Measurements from ENCODE around the gene SPTSSB. TPM values are rescaled to one million over a fixed set of nuclear protein-coding genes. Genes with fewer than 3 reads are reported as not detected.

SPTSSB gene
- total and polyA plus RNA-seq, 3 donors from 2014 or later: 0.42 TPM; not detected in 2

DNA sequence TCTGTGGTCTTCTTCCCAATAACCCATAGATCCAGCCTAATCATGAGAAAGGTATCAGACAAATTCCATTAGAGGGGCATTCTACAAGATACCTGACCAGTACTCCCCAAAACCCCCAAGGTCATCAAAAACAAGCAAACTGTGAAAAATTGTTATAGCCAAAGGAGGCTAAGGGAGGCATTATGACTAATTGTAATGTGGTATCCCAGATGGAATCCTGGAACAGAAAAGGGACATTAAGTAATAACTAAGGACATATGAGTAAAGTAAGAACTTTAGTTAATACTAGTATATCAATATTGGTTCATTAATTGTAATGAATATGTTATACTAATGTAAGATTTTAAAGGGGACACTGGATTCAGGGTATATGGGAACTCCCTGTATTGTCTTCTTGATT, 20.4 kb downstream of the SPTSSB start:
- Histone ChIP-seq H3K36me3 (ENCODE audit: low read depth, missing control alignments) (no peaks in the 10 kb centered on the region), H3K4me3 (no peak overlapping the region), H3K4me1 (no peaks in the 10 kb centered on the region), H3K9me3 (no peaks in the 10 kb centered on the region), H3K27me3 (no peaks in the 10 kb centered on the region), H3K27ac (no peak overlapping the region)
- TF ChIP-seq, protein P1, sequence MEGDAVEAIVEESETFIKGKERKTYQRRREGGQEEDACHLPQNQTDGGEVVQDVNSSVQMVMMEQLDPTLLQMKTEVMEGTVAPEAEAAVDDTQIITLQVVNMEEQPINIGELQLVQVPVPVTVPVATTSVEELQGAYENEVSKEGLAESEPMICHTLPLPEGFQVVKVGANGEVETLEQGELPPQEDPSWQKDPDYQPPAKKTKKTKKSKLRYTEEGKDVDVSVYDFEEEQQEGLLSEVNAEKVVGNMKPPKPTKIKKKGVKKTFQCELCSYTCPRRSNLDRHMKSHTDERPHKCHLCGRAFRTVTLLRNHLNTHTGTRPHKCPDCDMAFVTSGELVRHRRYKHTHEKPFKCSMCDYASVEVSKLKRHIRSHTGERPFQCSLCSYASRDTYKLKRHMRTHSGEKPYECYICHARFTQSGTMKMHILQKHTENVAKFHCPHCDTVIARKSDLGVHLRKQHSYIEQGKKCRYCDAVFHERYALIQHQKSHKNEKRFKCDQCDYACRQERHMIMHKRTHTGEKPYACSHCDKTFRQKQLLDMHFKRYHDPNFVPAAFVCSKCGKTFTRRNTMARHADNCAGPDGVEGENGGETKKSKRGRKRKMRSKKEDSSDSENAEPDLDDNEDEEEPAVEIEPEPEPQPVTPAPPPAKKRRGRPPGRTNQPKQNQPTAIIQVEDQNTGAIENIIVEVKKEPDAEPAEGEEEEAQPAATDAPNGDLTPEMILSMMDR (IDR thresholded peaks at IDR 0.05): no peak
- TF ChIP-seq POLR2A (IDR thresholded peaks at IDR 0.05): no peak
- DNase-seq: no peak
- intact Hi-C loops (cut with DNase I; ENCODE audit: low total_unique reads): no loop called here

DNA sequence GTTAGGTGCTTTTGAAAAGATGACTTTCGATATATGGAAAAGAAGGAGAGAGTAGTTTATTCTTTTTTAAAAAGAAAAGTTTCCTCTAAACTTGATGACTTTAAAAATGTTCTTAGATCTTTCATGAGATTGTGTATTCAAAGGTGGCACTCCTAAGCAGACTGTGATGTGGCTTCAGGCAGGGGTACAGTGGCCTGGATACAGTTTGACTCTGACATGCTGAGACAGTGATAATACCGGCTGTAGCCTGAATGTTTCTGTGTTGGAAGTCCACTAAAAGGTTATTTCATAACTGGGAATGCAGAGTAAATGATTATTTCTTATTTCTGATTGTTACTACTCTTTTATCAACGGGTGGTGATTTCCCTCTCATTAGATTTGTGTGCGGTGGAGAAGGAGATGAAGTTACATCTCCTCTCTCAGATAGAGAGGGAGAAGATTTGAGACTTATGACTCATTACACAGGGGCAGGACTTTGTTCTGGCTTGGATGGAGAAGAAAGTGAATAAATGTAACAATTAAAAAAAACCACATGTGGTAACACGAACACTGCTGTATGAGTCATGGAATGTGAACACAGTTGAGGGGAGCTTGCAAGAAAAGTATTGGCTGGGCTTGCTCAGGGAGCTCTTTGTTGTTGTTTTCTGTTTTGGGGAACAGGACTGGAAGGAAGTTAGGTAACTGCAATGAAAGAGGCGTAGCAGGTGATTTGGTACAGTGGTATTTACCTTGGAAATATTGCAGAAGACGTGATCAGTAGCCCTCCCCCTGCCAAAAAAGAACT, 21.6 kb downstream of the SPTSSB start:
- TF ChIP-seq POLR2A (IDR thresholded peaks at IDR 0.05): no peak
- TF ChIP-seq, protein P1 (IDR thresholded peaks at IDR 0.05): no peak
- no peak overlapping the region for H3K4me3 ChIP-seq

DNA sequence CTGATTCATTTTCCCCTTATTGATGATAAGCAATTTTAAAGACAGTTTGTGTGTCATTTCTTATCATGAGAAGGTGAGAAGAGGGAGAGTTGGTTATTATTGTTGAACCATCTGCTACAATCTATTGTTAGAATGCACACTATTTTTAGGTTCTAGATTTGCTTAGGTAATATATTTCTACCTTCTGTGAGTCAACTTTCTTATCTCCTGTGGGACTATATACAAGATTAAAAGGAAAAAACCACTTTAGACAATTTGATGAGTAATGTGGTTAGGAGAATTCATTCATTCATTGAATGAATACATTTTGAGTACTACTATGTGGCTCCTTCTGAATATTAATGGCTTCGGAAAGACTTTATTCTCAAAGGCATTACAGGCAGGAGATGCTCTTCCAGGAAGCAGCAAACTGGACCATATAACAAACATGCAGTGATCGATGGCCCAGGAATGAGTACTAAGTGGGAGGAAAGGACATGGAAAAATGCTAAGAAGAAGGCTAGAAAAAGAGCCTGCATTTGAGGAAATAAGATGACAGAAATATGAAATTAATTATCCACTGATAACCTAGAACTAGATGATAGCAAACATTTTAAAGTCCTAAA, 22.4 kb downstream of the SPTSSB start:
- H3K36me3 ChIP-seq (ENCODE audit: low read depth, missing control alignments): no peaks in the 10 kb centered on the region
- H3K27me3 ChIP-seq: no peaks in the 10 kb centered on the region
- no peaks in the 10 kb centered on the region for H3K4me1 ChIP-seq
- WGBS, 2 donors: 76 to 81% methylated on average over 2 of the region's 2 CpGs
- intact Hi-C loops (cut with DNase I; ENCODE audit: low total_unique reads): no loop called here
- H3K27ac ChIP-seq: no peak overlapping the region
- H3K9me3 ChIP-seq: no peaks in the 10 kb centered on the region
- H3K4me3 ChIP-seq: no peak overlapping the region
- DNase-seq: no peak
- TF ChIP-seq POLR2A (IDR thresholded peaks at IDR 0.05): no peak
- TF ChIP-seq, protein P1 (IDR thresholded peaks at IDR 0.05): no peak

More for the DNA sequence above, 21.6 kb downstream of the SPTSSB start:
- no peak for DNase-seq
- no peak overlapping the region for H3K27ac ChIP-seq
- H3K36me3 ChIP-seq (ENCODE audit: low read depth, missing control alignments): no peaks in the 10 kb centered on the region
- no peaks in the 10 kb centered on the region for H3K4me1 ChIP-seq
- no peaks in the 10 kb centered on the region for H3K27me3 ChIP-seq
- 55 to 65% methylated on average over 7 of the region's 7 CpGs for WGBS, 2 donors
- H3K9me3 ChIP-seq: no peaks in the 10 kb centered on the region
- intact Hi-C loops (cut with DNase I; ENCODE audit: low total_unique reads): no loop called here

DNA sequence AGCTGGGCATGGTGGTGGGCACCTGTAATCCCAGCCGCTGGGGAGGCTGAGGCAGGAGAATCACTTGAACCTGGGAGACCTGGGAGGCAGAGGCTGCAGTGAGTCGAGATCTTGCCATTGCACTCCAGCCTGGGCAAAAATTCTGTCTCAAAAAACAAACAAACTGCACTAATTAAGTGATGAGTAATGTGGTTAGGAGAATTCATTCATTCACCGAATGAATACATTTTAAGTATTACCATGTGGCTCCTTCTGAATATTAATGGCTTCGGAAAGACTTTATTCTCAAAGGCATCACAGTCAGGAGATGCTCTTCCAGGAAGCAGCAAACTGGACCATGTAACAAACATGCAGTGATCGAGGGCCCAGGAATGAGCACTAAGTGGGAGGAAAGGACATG, 23.6 kb downstream of the SPTSSB start:
- no peak for DNase-seq
- Histone ChIP-seq H3K9me3 (no peaks in the 10 kb centered on the region), H3K4me3 (no peak overlapping the region), H3K36me3 (ENCODE audit: low read depth, missing control alignments) (no peaks in the 10 kb centered on the region), H3K27me3 (no peaks in the 10 kb centered on the region), H3K27ac (no peak overlapping the region), H3K4me1 (no peaks in the 10 kb centered on the region)
- intact Hi-C loops (cut with DNase I; ENCODE audit: low total_unique reads): no loop called here
- TF ChIP-seq POLR2A (IDR thresholded peaks at IDR 0.05): no peak
- TF ChIP-seq, protein P1 (IDR thresholded peaks at IDR 0.05): no peak
- 82 to 93% methylated on average over 5 of the region's 5 CpGs for WGBS, 2 donors
